Loucy (cell line): ENCODE results near the gene TBKBP1.
A peak's percentile ranks its signal among the peaks of the same experiment; 100 is the strongest.

ENCODE experiments used
- H2AFZ ChIP-seq: fragments of 200-600 bp; sonication (generic); 2 replicates; pipeline ENCODE4 v1.6.0; 2016; ENCODE audit warnings: antibody characterized with exemption, mild to moderate bottlenecking, low read length, moderate library complexity
- H3F3A ChIP-seq: fragments of 200-600 bp; 2 replicates; pipeline ENCODE4 v1.6.0; 2016; ENCODE audit warnings: antibody characterized with exemption, low read depth, mild to moderate bottlenecking
- H3K27me3 ChIP-seq: fragments of 200-600 bp; sonication (generic); 2 replicates; pipeline ENCODE4 v1.6.1; 2014; ENCODE audit warnings: low read length, mild to moderate bottlenecking; ENCODE audit not compliant: insufficient read depth, poor library complexity, severe bottlenecking
- H3K36me3 ChIP-seq: fragments of 200-600 bp; sonication (generic); 2 replicates; pipeline ENCODE4 v1.6.1; 2016; ENCODE audit warnings: low read length; ENCODE audit not compliant: insufficient read depth
- H3K4me1 ChIP-seq: fragments of 200-600 bp; sonication (generic); 2 replicates; pipeline ENCODE4 v1.5.1; 2014; ENCODE audit warnings: low read length, mild to moderate bottlenecking; ENCODE audit not compliant: insufficient read depth, poor library complexity, severe bottlenecking
- H3K4me2 ChIP-seq: fragments of 200-600 bp; sonication (generic); 2 replicates; pipeline ENCODE4 v1.6.0; 2014; ENCODE audit warnings: antibody characterized with exemption, low read length, low read depth, mild to moderate bottlenecking; ENCODE audit not compliant: poor library complexity, severe bottlenecking
- H3K4me3 ChIP-seq: fragments of 200-600 bp; sonication (generic); 2 replicates; pipeline ENCODE4 v1.5.1; 2014; ENCODE audit warnings: low read length, mild to moderate bottlenecking, mixed read lengths; ENCODE audit not compliant: poor library complexity, severe bottlenecking
- H3K79me2 ChIP-seq: fragments of 200-600 bp; sonication (generic); 2 replicates; pipeline ENCODE4 v1.6.1; 2014; ENCODE audit warnings: low read length; ENCODE audit not compliant: insufficient read depth
- H3K9ac ChIP-seq: fragments of 200-600 bp; sonication (generic); 2 replicates; pipeline ENCODE4 v1.6.0; 2014; ENCODE audit warnings: mild to moderate bottlenecking, low read depth, low read length, moderate library complexity; ENCODE audit not compliant: poor library complexity, severe bottlenecking
- H3K9me2 ChIP-seq: fragments of 200-600 bp; sonication (generic); replicated peaks from 2 replicates; pipeline ENCODE4 v1.6.1; 2016; ENCODE audit warnings: low read depth, low read length, mixed read lengths
- H3K9me3 ChIP-seq: fragments of 200-600 bp; sonication (generic); 2 replicates; pipeline ENCODE4 v1.6.1; 2014; ENCODE audit warnings: mild to moderate bottlenecking, antibody characterized with exemption, low read length, low read depth; ENCODE audit not compliant: insufficient read depth
- H4K20me1 ChIP-seq: fragments of 200-600 bp; sonication (generic); 2 replicates; pipeline ENCODE4 v1.6.0; 2014; ENCODE audit warnings: antibody characterized with exemption, low read length, mild to moderate bottlenecking; ENCODE audit not compliant: insufficient read depth, poor library complexity, severe bottlenecking
- CTCF ChIP-seq: fragments of 200-600 bp; sonication (generic); conservative IDR thresholded peaks from 2 replicates; pipeline ENCODE4 v1.5.1; 2014; ENCODE audit warnings: mild to moderate bottlenecking, antibody characterized with exemption, low read length
- EZH2phosphoT487 ChIP-seq: fragments of 200-600 bp; IDR thresholded peaks from 2 replicates; pipeline ENCODE4 v1.6.1; 2018; ENCODE audit warnings: antibody characterized with exemption, mild to moderate bottlenecking, moderate library complexity, borderline replicate concordance

TBKBP1 gene

GRCh38 chr17:47660064-47660492, 33.9 kb upstream of the TBKBP1 start:
- H3K27me3 ChIP-seq, result no peaks in the 10 kb centered on the region
- TF ChIP-seq CTCF, result no peak
- no peak for TF ChIP-seq EZH2phosphoT487
- H3F3A ChIP-seq, result peaks cover 11% of the 10 kb centered on the region
- peaks cover 60% of the 10 kb centered on the region for H3K79me2 ChIP-seq
- H3K4me3 ChIP-seq, result no peak overlapping the region
- no peaks in the 10 kb centered on the region for H3K9me2 ChIP-seq
- no peak overlapping the region for H3K9ac ChIP-seq
- H3K4me2 ChIP-seq, result peak overlapping the region; percentile 32
- H3K9me3 ChIP-seq, result no peaks in the 10 kb centered on the region
- peaks cover 6% of the 10 kb centered on the region for H3K4me1 ChIP-seq
- peaks cover 94% of the 10 kb centered on the region for H3K36me3 ChIP-seq
- peaks cover 71% of the 10 kb centered on the region for H4K20me1 ChIP-seq
- no peak overlapping the region for H2AFZ ChIP-seq

DNA sequence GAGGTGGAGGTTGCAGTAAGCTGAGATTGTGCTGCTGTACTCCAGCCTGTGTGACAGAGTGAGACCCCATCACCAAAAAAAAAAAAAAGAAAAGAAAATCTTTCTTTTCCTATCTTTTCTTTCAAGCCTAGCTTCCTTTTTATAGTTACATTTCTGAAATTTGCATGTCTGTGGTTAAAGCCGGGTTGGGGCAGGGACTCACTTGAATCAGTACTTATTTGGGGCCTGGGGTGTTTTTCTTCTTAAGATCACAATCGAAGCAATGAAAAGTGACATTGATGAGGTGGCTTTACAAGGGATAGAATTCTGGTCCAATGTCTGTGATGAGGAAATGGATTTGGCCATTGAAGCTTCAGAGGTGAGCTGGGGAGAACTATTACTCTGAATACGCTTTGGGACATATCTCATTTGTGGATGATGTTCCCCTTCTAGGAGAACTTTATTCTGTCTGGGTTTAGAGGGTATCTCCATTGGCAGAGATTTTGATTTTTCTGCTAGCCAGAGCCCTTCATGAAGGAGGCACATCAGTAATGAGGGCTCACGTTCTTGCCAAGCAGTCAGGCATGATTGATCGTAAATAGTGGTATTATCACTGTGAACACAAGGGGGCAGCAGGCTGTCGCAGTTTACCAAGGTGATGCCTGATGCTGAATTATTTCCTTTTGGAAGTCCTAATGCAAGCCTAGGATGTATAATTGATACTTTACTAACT, 29.9 kb upstream of the TBKBP1 start:
- Histone ChIP-seq H3K4me2 (no peak overlapping the region), H3K79me2 (peaks cover 43% of the 10 kb centered on the region), H4K20me1 (peaks cover 53% of the 10 kb centered on the region), H3K9ac (no peak overlapping the region), H3K9me2 (no peaks in the 10 kb centered on the region), H3K27me3 (no peaks in the 10 kb centered on the region), H3K9me3 (no peaks in the 10 kb centered on the region), H2AFZ (no peak overlapping the region), H3K36me3 (peaks cover 88% of the 10 kb centered on the region), H3F3A (peaks cover 11% of the 10 kb centered on the region), H3K4me1 (no peaks in the 10 kb centered on the region), H3K4me3 (no peak overlapping the region)
- TF ChIP-seq EZH2phosphoT487 (no peak), CTCF (peak; percentile 84)

- Histone ChIP-seq H3K9me2 (no peaks in the 10 kb centered on the region), H3K4me1 (peaks cover 3% of the 10 kb centered on the region), H3K36me3 (peaks cover 91% of the 10 kb centered on the region), H2AFZ (no peak overlapping the region), H3K79me2 (peaks cover 43% of the 10 kb centered on the region), H3F3A (peaks cover 11% of the 10 kb centered on the region), H3K4me2 (no peak overlapping the region), H3K9me3 (no peaks in the 10 kb centered on the region), H4K20me1 (peaks cover 49% of the 10 kb centered on the region), H3K9ac (no peak overlapping the region), H3K27me3 (no peaks in the 10 kb centered on the region), H3K4me3 (no peak overlapping the region)
- no peak for TF ChIP-seq CTCF
- no peak for TF ChIP-seq EZH2phosphoT487
These were observed 29.4 kb upstream of the TBKBP1 start for GRCh38 chr17:47664624-47664941.
